ENCODE measurements around the gene OSBP2.

Gene OSBP2

GRCh38 chr22:30855266-30855665, 160.6 kb downstream of the OSBP2 start:
- no peak overlapping the region for H3K27ac ChIP-seq
- no peak for TF ChIP-seq CTCF (conservative IDR thresholded peaks at IDR 0.05)

- TF ChIP-seq CTCF (conservative IDR thresholded peaks at IDR 0.05), result no peak
- H3K27ac ChIP-seq, result no peak overlapping the region
Measured at GRCh38 chr22:30855677-30856518, 161.2 kb downstream of the OSBP2 start.

- no peak overlapping the region for H3K27ac ChIP-seq
- TF ChIP-seq CTCF (conservative IDR thresholded peaks at IDR 0.05), result no peak
Measured at GRCh38 chr22:30856741-30857502, 162.2 kb downstream of the OSBP2 start.

- H3K27ac ChIP-seq, result no peak overlapping the region
- no peak for TF ChIP-seq CTCF (conservative IDR thresholded peaks at IDR 0.05)
Measured at GRCh38 chr22:30857791-30858190, 163.1 kb downstream of the OSBP2 start.

GRCh38 chr22:30858976-30859713, 164.5 kb downstream of the OSBP2 start:
- no peak for TF ChIP-seq CTCF (conservative IDR thresholded peaks at IDR 0.05)
- no peak overlapping the region for H3K27ac ChIP-seq

GRCh38 chr22:30859714-30860095, 165.0 kb downstream of the OSBP2 start:
- TF ChIP-seq CTCF (conservative IDR thresholded peaks at IDR 0.05), result no peak
- H3K27ac ChIP-seq, result no peak overlapping the region

Data from VCaP (cell line).